Right lobe of liver (tissue), 6 donors: ENCODE data around the gene CCDC92. TPM values are rescaled to one million over a fixed set of nuclear protein-coding genes. Genes with fewer than 3 reads are reported as not detected.
A peak's percentile ranks its signal among the peaks of the same experiment; 100 is the strongest.

ENCODE experiments used
- ATAC-seq, 4 donors: fragments of 200-7000 bp; cut with Tn5 transposase; one replicate each; pipeline ENCODE4 v1.9.1; 2020; ENCODE audit warnings: mild to moderate bottlenecking in 4 of 4, moderate library complexity in 4 of 4
- DNase-seq, 3 donors: peaks; one replicate each; pipeline ENCODE4 v3.0.0-alpha.2; 2020
- H3K27ac ChIP-seq, 3 donors: fragments of 200-600 bp; one replicate each; pipeline ENCODE4 v1.8.0; 2022
- H3K27me3 ChIP-seq, 2 donors: fragments of 200-600 bp; one replicate each; pipeline ENCODE4 v1.8.0; 2022
- H3K36me3 ChIP-seq, 4 donors: fragments of 200-600 bp; sonication (generic) in 1 of 4; one replicate each; pipeline versions ENCODE4 v1.5.1 to v1.8.0; 2017 to 2022; ENCODE audit warnings: control low read depth in 1 of 4
- H3K4me1 ChIP-seq, 4 donors: fragments of 200-600 bp; sonication (generic) in 1 of 4; one replicate each; pipeline versions ENCODE4 v1.5.1 to v1.8.0; 2017 to 2022; ENCODE audit warnings: control low read depth in 1 of 4
- H3K4me3 ChIP-seq, 3 donors: fragments of 200-600 bp; one replicate each; pipeline ENCODE4 v1.8.0; 2022
- H3K9me3 ChIP-seq, 4 donors: fragments of 200-600 bp; sonication (generic) in 1 of 4; one replicate each; pipeline versions ENCODE4 v1.5.1 to v1.8.0; 2017 to 2022; ENCODE audit warnings: control low read depth in 1 of 4
- CTCF ChIP-seq, 4 donors: fragments of 200-600 bp in 3 of 4; fragments of 450-650 bp in 1 of 4; IDR thresholded peaks; one replicate each; pipeline versions ENCODE4 v1.5.1 to v1.8.0; 2016 to 2022; ENCODE audit warnings: antibody characterized with exemption in 4 of 4, mild to moderate bottlenecking in 2 of 4
- POLR2A ChIP-seq: fragments of 450-650 bp; IDR thresholded peaks from one replicate; pipeline ENCODE4 v1.6.1; 2017; ENCODE audit warnings: antibody characterized with exemption, mild to moderate bottlenecking
- WGBS: methylation state at CpG from one replicate; pipeline ENCODE4 v1.1.6; 2018; ENCODE audit warnings: low coverage, low lambda C conversion rate; ENCODE audit not compliant: insufficient coverage; ENCODE audit errors: missing lambda C conversion rate; 5-methylcytosine and 5-hydroxymethylcytosine counted together
- intact Hi-C, 2 donors: fragments of 100-400 bp; cut with DNase I; formaldehyde crosslinking; loops; one replicate each; pipeline versions ENCODE4 v1.11.2 to v1.14.1; 2022
- total RNA-seq, 6 experiments: library from RNA; depleted of rRNA in 2 of 6; stranded (reverse); fragments of >200 nt in 2 of 6; fragmentation: NEBNext Ultra II Directional in 3 of 6; extraction: Animal tissue kit (Norgen Biotek cat#: 25700) in 3 of 6; gene quantifications; one replicate each; pipeline versions ENCODE4 v1.1.0 to v1.2.4, GENCODE V29; 2016 to 2023
- donor health status: DM: no; HTN: yes; CAD: no.
- donor health status: DM: no; HTN: no; CAD: no.
- donor health status: DM: no; HTN: no; CAD: no.
- donor health status: DM: no; HTN: yes; CAD: no.
- donor health status: DM: no; HTN: yes; CAD: no.

Gene CCDC92
- total RNA-seq, 6 experiments from 2014 or later = 12.5 to 17.5 (median 16.1) TPM

GRCh38 chr12:123958462-123958861, 14.2 kb downstream of the CCDC92 start:
- Histone ChIP-seq H3K36me3 (no peaks in the 10 kb centered on the region), H3K4me1 (peaks cover 0 to 3% (median 1%) of the 10 kb centered on the region in 4 donors), H3K27me3 (no peaks in the 10 kb centered on the region), H3K4me3 (no peak overlapping the region), H3K27ac (no peak overlapping the region), H3K9me3 (no peaks in the 10 kb centered on the region)
- 57% methylated on average over 7 of the region's 8 CpGs for WGBS
- DNase-seq (no peak), ATAC-seq (peak; percentile 30 to 51 (median 42))
- no peak for TF ChIP-seq CTCF (IDR thresholded peaks at IDR 0.05)
- TF ChIP-seq POLR2A = no peak
- intact Hi-C loops = no loop called here

GRCh38 chr12:123957196-123957595, 15.4 kb downstream of the CCDC92 start:
- DNase-seq = no peak
- H3K9me3 ChIP-seq = no peaks in the 10 kb centered on the region
- no peak for TF ChIP-seq POLR2A
- no peak for TF ChIP-seq CTCF (IDR thresholded peaks at IDR 0.05)
- no peaks in the 10 kb centered on the region for H3K27me3 ChIP-seq
- H3K4me3 ChIP-seq = no peak overlapping the region
- ATAC-seq = no peak
- H3K36me3 ChIP-seq = no peaks in the 10 kb centered on the region
- H3K27ac ChIP-seq = no peak overlapping the region
- H3K4me1 ChIP-seq = no peaks in the 10 kb centered on the region
- 75% methylated on average over 1 of the region's 3 CpGs for WGBS
- intact Hi-C loops = no loop called here

GRCh38 chr12:123956249-123956648, 16.4 kb downstream of the CCDC92 start:
- Histone ChIP-seq H3K9me3 (no peaks in the 10 kb centered on the region), H3K27me3 (no peaks in the 10 kb centered on the region), H3K4me1 (no peaks in the 10 kb centered on the region), H3K27ac (no peak overlapping the region), H3K36me3 (no peaks in the 10 kb centered on the region), H3K4me3 (no peak overlapping the region)
- DNase-seq = no peak
- intact Hi-C loops = no loop called here
- TF ChIP-seq POLR2A (no peak), CTCF (IDR thresholded peaks at IDR 0.05) (no peak)
- WGBS = 86% methylated on average over 9 of the region's 9 CpGs
- ATAC-seq = no peak

- ATAC-seq = no peak
- no peak overlapping the region for H3K27ac ChIP-seq
- H3K9me3 ChIP-seq = no peaks in the 10 kb centered on the region
- no peaks in the 10 kb centered on the region for H3K27me3 ChIP-seq
- intact Hi-C loops = no loop called here
- no peak overlapping the region for H3K4me3 ChIP-seq
- H3K4me1 ChIP-seq = peaks cover 0 to 4% (median 1%) of the 10 kb centered on the region in 4 donors
- no peak for TF ChIP-seq CTCF (IDR thresholded peaks at IDR 0.05)
- TF ChIP-seq POLR2A = no peak
- DNase-seq = no peak
- H3K36me3 ChIP-seq = no peaks in the 10 kb centered on the region
- no CpG with 5 or more reads among the region's 10 CpGs for whole genome bisulfite sequencing
Measured at GRCh38 chr12:123954647-123955350, 17.8 kb downstream of the CCDC92 start.
